Activated T-helper 17 cell treated with anti-CD3 and anti-CD28 coated beads, Interleukin-2, amount 50 U/mL, for 72 hours (primary cell): ENCODE measurements around the gene WDR75. TPM values are rescaled to one million over a fixed set of nuclear protein-coding genes. Genes with fewer than 3 reads are reported as not detected.

Experiments
- ATAC-seq: fragments of 150-1000 bp; cut with Tn5 transposase; replicated peaks from 2 replicates; pipeline ENCODE4 v1.10.0; 2021; ENCODE audit warnings: mild to moderate bottlenecking, moderate library complexity
- H3K27ac Mint-ChIP-seq: one replicate; pipeline ENCODE4 v1.8.0; 2022; ENCODE audit warnings: mixed read lengths
- H3K27me3 Mint-ChIP-seq: one replicate; pipeline ENCODE4 v1.8.0; 2022; ENCODE audit warnings: mixed read lengths
- H3K36me3 Mint-ChIP-seq: one replicate; pipeline ENCODE4 v1.8.0; 2022; ENCODE audit warnings: low read depth, mild to moderate bottlenecking, mixed read lengths
- H3K4me1 Mint-ChIP-seq: one replicate; pipeline ENCODE4 v1.8.0; 2022; ENCODE audit warnings: mixed read lengths
- H3K4me3 Mint-ChIP-seq: one replicate; pipeline ENCODE4 v1.8.0; 2022; ENCODE audit warnings: mild to moderate bottlenecking, mixed read lengths
- H3K9me3 Mint-ChIP-seq: one replicate; pipeline ENCODE4 v1.8.0; 2022; ENCODE audit warnings: mixed read lengths
- total RNA-seq, 2 donors: library from RNA; stranded (reverse); gene quantifications; one replicate each; pipeline ENCODE4 v1.2.3, GENCODE V29; 2022

The WDR75 gene
- total RNA-seq, 2 donors from 2014 or later, result 44.5 to 46.5 TPM

DNA sequence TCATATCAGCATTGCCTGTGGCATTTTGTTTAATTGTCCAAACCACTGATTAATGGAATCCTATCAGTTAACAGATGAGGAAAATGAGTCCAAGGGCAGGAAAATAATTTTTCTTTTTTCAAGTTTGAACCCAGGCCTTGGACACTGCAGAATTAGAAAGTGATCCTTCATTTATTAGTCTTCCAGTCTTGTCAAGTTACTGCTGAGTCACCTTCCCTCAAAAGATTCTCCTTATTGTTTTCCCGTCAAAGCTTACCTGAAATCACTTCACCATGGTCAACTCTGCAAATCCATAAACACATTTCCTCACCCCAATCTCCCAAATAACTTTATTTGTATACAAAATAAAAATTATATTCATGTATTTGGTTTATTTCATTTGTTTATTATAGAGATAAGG is 57.9 kb downstream of the WDR75 start:
- Mint-ChIP-seq H3K4me1 (no peaks in the 10 kb centered on the region), H3K27ac (no peak overlapping the region), H3K36me3 (no peaks in the 10 kb centered on the region)

GRCh38 chr2:189500456-189501160 is 59.3 kb downstream of the WDR75 start:
- H3K27ac Mint-ChIP-seq, result no peak overlapping the region
- no peak for ATAC-seq

More for the DNA sequence above, 57.9 kb downstream of the WDR75 start:
- Mint-ChIP-seq H3K27me3 (no peaks in the 10 kb centered on the region), H3K9me3 (no peaks in the 10 kb centered on the region), H3K4me3 (no peak overlapping the region)
- ATAC-seq, result no peak

GRCh38 chr2:189501487-189501886 is 60.2 kb downstream of the WDR75 start:
- peaks cover 10% of the 10 kb centered on the region for H3K4me1 Mint-ChIP-seq
- no peaks in the 10 kb centered on the region for H3K9me3 Mint-ChIP-seq
- H3K4me3 Mint-ChIP-seq, result no peak overlapping the region
- no peak for ATAC-seq
- no peaks in the 10 kb centered on the region for H3K27me3 Mint-ChIP-seq
- H3K36me3 Mint-ChIP-seq, result no peaks in the 10 kb centered on the region
- no peak overlapping the region for H3K27ac Mint-ChIP-seq

More at GRCh38 chr2:189500456-189501160, 59.3 kb downstream of the WDR75 start:
- Mint-ChIP-seq H3K4me1 (peaks cover 6% of the 10 kb centered on the region), H3K36me3 (no peaks in the 10 kb centered on the region), H3K4me3 (no peak overlapping the region), H3K9me3 (no peaks in the 10 kb centered on the region), H3K27me3 (no peaks in the 10 kb centered on the region)

DNA sequence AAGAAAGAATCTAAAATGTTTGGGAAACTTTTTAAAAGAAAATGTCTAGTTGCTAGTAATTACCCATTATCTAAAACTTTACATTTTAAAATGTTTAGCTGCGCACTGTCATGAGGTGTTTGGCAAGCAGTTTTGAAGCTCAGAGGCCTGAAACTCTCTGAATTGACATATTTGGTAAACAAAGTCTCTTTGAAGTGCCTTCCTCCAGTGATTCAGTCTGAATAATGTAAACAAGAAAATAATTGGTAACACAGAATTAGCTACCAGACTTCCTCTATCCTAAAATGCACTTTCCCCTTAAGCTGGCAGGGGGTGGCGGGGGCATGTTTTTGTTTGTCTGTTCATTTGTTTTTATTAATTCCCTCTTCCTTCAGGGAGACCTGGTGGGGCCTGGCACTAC is 61.4 kb downstream of the WDR75 start:
- Mint-ChIP-seq H3K36me3 (no peaks in the 10 kb centered on the region), H3K4me1 (peaks cover 10% of the 10 kb centered on the region), H3K27me3 (no peaks in the 10 kb centered on the region), H3K9me3 (no peaks in the 10 kb centered on the region), H3K27ac (no peak overlapping the region), H3K4me3 (no peak overlapping the region)
- no peak for ATAC-seq

DNA sequence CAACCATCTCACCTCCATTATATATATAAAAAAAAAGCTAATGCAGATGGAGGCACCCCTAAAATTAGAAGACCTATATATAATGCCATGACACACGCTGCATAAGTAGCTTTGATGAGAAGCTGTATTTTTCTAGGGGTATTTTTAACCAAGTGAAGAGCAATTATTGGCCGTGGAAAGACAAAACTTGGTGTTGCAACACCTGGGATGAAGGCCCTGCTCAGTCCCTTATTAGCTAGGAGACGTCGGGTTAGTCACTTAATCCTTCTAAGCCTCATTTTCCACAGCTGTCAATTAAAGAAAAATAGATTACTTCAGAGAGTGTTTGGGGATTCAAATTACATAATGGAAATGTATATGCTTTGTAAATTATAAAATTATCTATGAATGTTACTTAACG is 63.0 kb downstream of the WDR75 start:
- peaks cover 7% of the 10 kb centered on the region for H3K9me3 Mint-ChIP-seq
- H3K4me1 Mint-ChIP-seq, result peaks cover 10% of the 10 kb centered on the region
- no peaks in the 10 kb centered on the region for H3K27me3 Mint-ChIP-seq
- H3K4me3 Mint-ChIP-seq, result no peak overlapping the region
- H3K27ac Mint-ChIP-seq, result no peak overlapping the region
- no peaks in the 10 kb centered on the region for H3K36me3 Mint-ChIP-seq
- no peak for ATAC-seq

DNA sequence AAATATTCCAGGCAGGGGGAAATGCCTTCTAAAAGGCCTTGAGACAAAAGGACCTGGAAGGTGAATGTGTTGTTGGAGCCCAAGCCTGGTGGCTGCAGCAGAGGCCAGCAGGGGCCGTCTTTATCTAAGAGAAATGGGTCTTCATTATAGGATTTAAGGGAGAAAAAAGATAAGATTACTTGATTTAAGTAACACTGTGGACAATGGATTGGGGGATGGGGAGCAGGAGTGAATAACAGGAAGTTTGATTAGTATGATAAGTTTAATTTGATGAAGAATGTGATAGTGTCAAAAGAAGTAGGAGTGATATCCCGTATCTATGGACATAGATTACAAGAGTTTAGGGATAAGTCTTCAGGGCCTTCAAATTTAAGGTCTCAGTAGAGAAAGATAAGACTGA is 64.2 kb downstream of the WDR75 start:
- peaks cover 8% of the 10 kb centered on the region for H3K9me3 Mint-ChIP-seq
- no peaks in the 10 kb centered on the region for H3K27me3 Mint-ChIP-seq
- peak overlapping the region; percentile 23 for H3K27ac Mint-ChIP-seq
- no peak for ATAC-seq
- H3K36me3 Mint-ChIP-seq, result no peaks in the 10 kb centered on the region
- H3K4me3 Mint-ChIP-seq, result no peak overlapping the region
- peaks cover 10% of the 10 kb centered on the region for H3K4me1 Mint-ChIP-seq

- peaks cover 10% of the 10 kb centered on the region for H3K4me1 Mint-ChIP-seq
Observed at GRCh38 chr2:189506514-189506976, 65.3 kb downstream of the WDR75 start.

GRCh38 chr2:189511210-189511959 is 70.1 kb downstream of the WDR75 start:
- ATAC-seq, result no peak
- H3K4me1 Mint-ChIP-seq, result no peaks in the 10 kb centered on the region
- peaks cover 9% of the 10 kb centered on the region for H3K27me3 Mint-ChIP-seq
- H3K4me3 Mint-ChIP-seq, result no peak overlapping the region
- peaks cover 8% of the 10 kb centered on the region for H3K9me3 Mint-ChIP-seq
- H3K27ac Mint-ChIP-seq, result no peak overlapping the region
- no peaks in the 10 kb centered on the region for H3K36me3 Mint-ChIP-seq

More at GRCh38 chr2:189506514-189506976, 65.3 kb downstream of the WDR75 start:
- Mint-ChIP-seq H3K4me3 (no peak overlapping the region), H3K27ac (no peak overlapping the region), H3K36me3 (no peaks in the 10 kb centered on the region), H3K27me3 (no peaks in the 10 kb centered on the region), H3K9me3 (peaks cover 8% of the 10 kb centered on the region)
- peak; percentile 75 for ATAC-seq

DNA sequence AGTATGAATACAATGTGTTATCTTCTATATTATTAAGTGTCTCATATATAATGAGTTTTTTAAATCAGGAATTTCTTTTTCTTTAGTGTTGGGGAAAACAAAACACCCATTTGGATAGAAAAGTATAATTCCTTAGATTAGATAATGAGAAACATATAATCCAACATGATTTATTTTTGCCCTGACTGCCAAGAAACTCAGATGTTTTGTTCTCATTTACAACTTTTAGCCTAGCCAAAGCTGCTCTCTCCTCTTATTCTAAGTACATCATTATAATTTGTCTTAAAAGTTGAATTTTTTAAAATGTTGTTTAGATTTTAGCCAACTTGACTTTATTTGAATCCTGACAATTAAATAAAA is 70.7 kb downstream of the WDR75 start:
- H3K9me3 Mint-ChIP-seq, result peaks cover 8% of the 10 kb centered on the region
- H3K36me3 Mint-ChIP-seq, result no peaks in the 10 kb centered on the region
- ATAC-seq, result no peak
- no peaks in the 10 kb centered on the region for H3K4me1 Mint-ChIP-seq
- H3K4me3 Mint-ChIP-seq, result no peak overlapping the region
- H3K27ac Mint-ChIP-seq, result no peak overlapping the region
- H3K27me3 Mint-ChIP-seq, result peaks cover 9% of the 10 kb centered on the region

DNA sequence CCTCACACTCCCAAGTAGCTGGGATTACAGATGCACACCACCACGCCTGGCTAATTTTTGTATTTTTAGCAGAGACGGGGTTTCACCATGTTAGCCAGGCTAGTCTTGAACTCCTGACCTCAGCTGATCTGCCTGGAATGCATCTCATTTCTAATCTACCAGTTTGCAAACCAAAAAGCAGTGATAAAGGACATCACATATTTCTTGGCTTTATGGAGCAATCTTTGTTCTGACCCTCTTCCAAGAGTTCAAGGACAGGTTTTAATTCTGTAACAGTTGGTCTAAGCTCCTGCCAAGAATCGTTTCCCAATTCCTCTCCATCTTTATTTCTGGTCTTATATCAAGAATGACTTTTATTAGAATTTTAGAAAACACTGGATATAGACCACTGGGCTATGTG is 71.6 kb downstream of the WDR75 start:
- Mint-ChIP-seq H3K27ac (no peak overlapping the region), H3K4me3 (no peak overlapping the region), H3K9me3 (peaks cover 8% of the 10 kb centered on the region), H3K27me3 (peaks cover 9% of the 10 kb centered on the region), H3K4me1 (no peaks in the 10 kb centered on the region), H3K36me3 (no peaks in the 10 kb centered on the region)
- ATAC-seq, result no peak

- H3K9me3 Mint-ChIP-seq, result peaks cover 3% of the 10 kb centered on the region
- no peaks in the 10 kb centered on the region for H3K36me3 Mint-ChIP-seq
- no peak for ATAC-seq
- no peak overlapping the region for H3K4me3 Mint-ChIP-seq
- no peaks in the 10 kb centered on the region for H3K4me1 Mint-ChIP-seq
- H3K27me3 Mint-ChIP-seq, result peaks cover 9% of the 10 kb centered on the region
- no peak overlapping the region for H3K27ac Mint-ChIP-seq
Observed at GRCh38 chr2:189514104-189514503, 72.8 kb downstream of the WDR75 start.

- Mint-ChIP-seq H3K27ac (no peak overlapping the region), H3K9me3 (no peaks in the 10 kb centered on the region), H3K4me3 (no peak overlapping the region), H3K4me1 (no peaks in the 10 kb centered on the region), H3K27me3 (peaks cover 9% of the 10 kb centered on the region), H3K36me3 (no peaks in the 10 kb centered on the region)
- ATAC-seq, result no peak
Observed at GRCh38 chr2:189515264-189515663, 74.0 kb downstream of the WDR75 start.

DNA sequence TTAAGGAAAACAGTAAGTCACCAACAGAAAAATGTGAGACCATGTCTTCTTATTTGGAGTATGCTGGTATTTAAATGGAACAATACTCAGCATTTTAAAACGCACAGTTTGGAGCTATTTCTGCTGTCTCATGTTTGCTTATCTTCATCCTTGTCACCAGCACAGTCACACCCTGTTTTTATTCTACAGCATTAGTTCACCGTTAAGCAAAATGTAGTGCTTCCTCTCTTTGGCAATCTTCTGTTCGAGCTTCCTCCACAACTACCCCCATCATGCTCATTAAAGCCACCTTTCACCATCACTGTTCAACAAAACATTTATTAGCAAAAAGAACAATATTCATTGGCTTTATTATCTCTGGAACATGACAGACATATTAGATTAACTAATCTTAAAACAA is 75.3 kb downstream of the WDR75 start:
- no peak overlapping the region for H3K27ac Mint-ChIP-seq
- H3K4me3 Mint-ChIP-seq, result no peak overlapping the region
- H3K36me3 Mint-ChIP-seq, result no peaks in the 10 kb centered on the region
- H3K27me3 Mint-ChIP-seq, result peaks cover 9% of the 10 kb centered on the region
- H3K9me3 Mint-ChIP-seq, result no peaks in the 10 kb centered on the region
- ATAC-seq, result no peak
- no peaks in the 10 kb centered on the region for H3K4me1 Mint-ChIP-seq

- Mint-ChIP-seq H3K9me3 (no peaks in the 10 kb centered on the region), H3K27me3 (peaks cover 9% of the 10 kb centered on the region), H3K4me3 (no peak overlapping the region), H3K36me3 (no peaks in the 10 kb centered on the region), H3K4me1 (no peaks in the 10 kb centered on the region), H3K27ac (no peak overlapping the region)
- no peak for ATAC-seq
Observed at GRCh38 chr2:189517847-189518535, 76.7 kb downstream of the WDR75 start.
